NCI-H345 treated with DMSO at 0.1 percent for 48 hours (cell line): ENCODE measurements around the gene ENO2.

Experiments used
- DNase-seq: peaks from one replicate; lab custom pipeline; 2025; ENCODE audit not compliant: unreplicated experiment; lab: John Stamatoyannopoulos, UW

Gene ENO2

GRCh38 chr12:6929466-6930452 is 15.4 kb downstream of the ENO2 start:
- DNase-seq = no peak

GRCh38 chr12:6932766-6933165 is 18.4 kb downstream of the ENO2 start:
- no peak for DNase-seq

- DNase-seq = no peak
These were observed 19.7 kb downstream of the ENO2 start for GRCh38 chr12:6934110-6934509.

- no peak for DNase-seq
These were observed 21.2 kb downstream of the ENO2 start for GRCh38 chr12:6935371-6936193.

- DNase-seq = no peak
These were observed 21.8 kb downstream of the ENO2 start for GRCh38 chr12:6936194-6936635.

- no peak for DNase-seq
These were observed 22.5 kb downstream of the ENO2 start for GRCh38 chr12:6936636-6937480.

- peak; percentile 91 for DNase-seq
These were observed 23.3 kb downstream of the ENO2 start for GRCh38 chr12:6937481-6938352.

GRCh38 chr12:6938353-6939190 is 24.2 kb downstream of the ENO2 start:
- no peak for DNase-seq

GRCh38 chr12:6939191-6939540 is 24.8 kb downstream of the ENO2 start:
- no peak for DNase-seq

- DNase-seq = no peak
These were observed 26.9 kb downstream of the ENO2 start for GRCh38 chr12:6941267-6941666.

- DNase-seq = no peak
These were observed 27.4 kb downstream of the ENO2 start for GRCh38 chr12:6941782-6942181.

- no peak for DNase-seq
These were observed 27.9 kb downstream of the ENO2 start for GRCh38 chr12:6942331-6942665.

- peak; percentile 91 for DNase-seq
These were observed 29.0 kb downstream of the ENO2 start for GRCh38 chr12:6943389-6943721.

- peak; percentile 91 for DNase-seq
These were observed 29.5 kb downstream of the ENO2 start, which contains the start of the genes C12orf57 and RNU7-1 for GRCh38 chr12:6943722-6944380. Gene C12orf57, plus strand, starts transcription at chr12:6944022. Its CDS starts 100 bp downstream, at chr12:6944122. Gene RNU7-1, plus strand, starts transcription at chr12:6943816.

GRCh38 chr12:6944381-6945186 is 30.2 kb downstream of the ENO2 start:
- peak; percentile 96 for DNase-seq

GRCh38 chr12:6945613-6946012 is 31.2 kb downstream of the ENO2 start:
- no peak for DNase-seq

- DNase-seq = peak; percentile 92
These were observed 31.9 kb downstream of the ENO2 start for GRCh38 chr12:6946033-6946919.
